Measurements from ENCODE around the gene CTF1.

DNA sequence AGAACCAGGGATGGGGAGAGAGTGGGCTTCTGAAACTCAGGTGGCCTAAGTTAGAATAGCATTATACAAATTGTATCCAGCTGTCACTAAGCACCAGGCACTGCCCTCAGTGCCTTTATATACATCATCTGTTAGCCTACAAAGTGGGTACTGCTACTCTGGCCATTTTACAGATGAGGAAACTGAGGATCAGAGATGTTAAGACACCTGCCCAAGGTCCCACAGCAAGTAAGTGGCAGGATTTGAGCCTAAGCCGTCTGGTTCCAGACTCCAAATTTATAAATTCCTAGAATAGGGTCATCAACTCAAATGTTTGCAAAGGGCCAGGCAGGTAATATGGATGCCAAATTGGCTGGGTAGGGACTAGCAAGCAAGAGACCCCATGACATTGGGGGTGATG, 54.8 kb downstream of the CTF1 start:
- TF ChIP-seq, protein P1, sequence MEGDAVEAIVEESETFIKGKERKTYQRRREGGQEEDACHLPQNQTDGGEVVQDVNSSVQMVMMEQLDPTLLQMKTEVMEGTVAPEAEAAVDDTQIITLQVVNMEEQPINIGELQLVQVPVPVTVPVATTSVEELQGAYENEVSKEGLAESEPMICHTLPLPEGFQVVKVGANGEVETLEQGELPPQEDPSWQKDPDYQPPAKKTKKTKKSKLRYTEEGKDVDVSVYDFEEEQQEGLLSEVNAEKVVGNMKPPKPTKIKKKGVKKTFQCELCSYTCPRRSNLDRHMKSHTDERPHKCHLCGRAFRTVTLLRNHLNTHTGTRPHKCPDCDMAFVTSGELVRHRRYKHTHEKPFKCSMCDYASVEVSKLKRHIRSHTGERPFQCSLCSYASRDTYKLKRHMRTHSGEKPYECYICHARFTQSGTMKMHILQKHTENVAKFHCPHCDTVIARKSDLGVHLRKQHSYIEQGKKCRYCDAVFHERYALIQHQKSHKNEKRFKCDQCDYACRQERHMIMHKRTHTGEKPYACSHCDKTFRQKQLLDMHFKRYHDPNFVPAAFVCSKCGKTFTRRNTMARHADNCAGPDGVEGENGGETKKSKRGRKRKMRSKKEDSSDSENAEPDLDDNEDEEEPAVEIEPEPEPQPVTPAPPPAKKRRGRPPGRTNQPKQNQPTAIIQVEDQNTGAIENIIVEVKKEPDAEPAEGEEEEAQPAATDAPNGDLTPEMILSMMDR (IDR thresholded peaks at IDR 0.05) = no peak
- no peak for TF ChIP-seq POLR2A (IDR thresholded peaks at IDR 0.05)

Measured in lower leg skin (tissue), 3 donors.